Suprapubic skin (tissue), 3 donors: ENCODE measurements around the gene CLTC.

ENCODE experiments used
- POLR2A ChIP-seq, 2 donors: fragments of 450-650 bp; IDR thresholded peaks; one replicate each; pipeline ENCODE4 v1.6.1; 2017; ENCODE audit warnings: antibody characterized with exemption in 2 of 2, mild to moderate bottlenecking in 2 of 2, moderate library complexity in 2 of 2
- TF ChIP-seq, protein P1 (sequence below), 2 donors: fragments of 200-600 bp in 1 of 2; fragments of 450-650 bp in 1 of 2; sonication (generic) in 1 of 2; IDR thresholded peaks; one replicate each; pipeline ENCODE4 v1.5.1; 2016 to 2019; ENCODE audit warnings: antibody characterized with exemption in 2 of 2, mild to moderate bottlenecking in 1 of 2, moderate library complexity in 1 of 2

- TF ChIP-seq, protein P1, sequence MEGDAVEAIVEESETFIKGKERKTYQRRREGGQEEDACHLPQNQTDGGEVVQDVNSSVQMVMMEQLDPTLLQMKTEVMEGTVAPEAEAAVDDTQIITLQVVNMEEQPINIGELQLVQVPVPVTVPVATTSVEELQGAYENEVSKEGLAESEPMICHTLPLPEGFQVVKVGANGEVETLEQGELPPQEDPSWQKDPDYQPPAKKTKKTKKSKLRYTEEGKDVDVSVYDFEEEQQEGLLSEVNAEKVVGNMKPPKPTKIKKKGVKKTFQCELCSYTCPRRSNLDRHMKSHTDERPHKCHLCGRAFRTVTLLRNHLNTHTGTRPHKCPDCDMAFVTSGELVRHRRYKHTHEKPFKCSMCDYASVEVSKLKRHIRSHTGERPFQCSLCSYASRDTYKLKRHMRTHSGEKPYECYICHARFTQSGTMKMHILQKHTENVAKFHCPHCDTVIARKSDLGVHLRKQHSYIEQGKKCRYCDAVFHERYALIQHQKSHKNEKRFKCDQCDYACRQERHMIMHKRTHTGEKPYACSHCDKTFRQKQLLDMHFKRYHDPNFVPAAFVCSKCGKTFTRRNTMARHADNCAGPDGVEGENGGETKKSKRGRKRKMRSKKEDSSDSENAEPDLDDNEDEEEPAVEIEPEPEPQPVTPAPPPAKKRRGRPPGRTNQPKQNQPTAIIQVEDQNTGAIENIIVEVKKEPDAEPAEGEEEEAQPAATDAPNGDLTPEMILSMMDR (IDR thresholded peaks at IDR 0.05): no peak
- no peak for TF ChIP-seq POLR2A (IDR thresholded peaks at IDR 0.05)
These were observed 60.6 kb downstream of the CLTC start for GRCh38 chr17:59680314-59680713.
